Cardiac muscle cell (in vitro differentiated cells and primary cell): Measurements from ENCODE around the gene KCNH6. TPM values are rescaled to one million over a fixed set of nuclear protein-coding genes. Genes with fewer than 3 reads are reported as not detected.

Experiments
- DNase-seq, 2 donors: peaks; one replicate each; pipeline versions ENCODE4 v3.0.0 to v3.0.0-alpha.2; 2010 to 2017; ENCODE audit warnings: low read depth in 1 of 2, low spot score in 1 of 2
- H3K27ac ChIP-seq: fragments of 200-600 bp; sonication (generic); 2 replicates; pipeline ENCODE4 v1.5.1; 2016
- H3K27me3 ChIP-seq: fragments of 200-600 bp; sonication (generic); 2 replicates; pipeline ENCODE4 v1.6.0; 2016; ENCODE audit warnings: control low read depth
- H3K36me3 ChIP-seq: fragments of 200-600 bp; sonication (generic); 2 replicates; pipeline ENCODE4 v1.5.1; 2016; ENCODE audit warnings: control low read depth
- H3K4me1 ChIP-seq: fragments of 200-600 bp; sonication (generic); 2 replicates; pipeline ENCODE4 v1.8.1; 2017; ENCODE audit warnings: low read depth, mild to moderate bottlenecking, mixed run types
- H3K4me3 ChIP-seq: fragments of 200-600 bp; sonication (generic); 2 replicates; pipeline ENCODE4 v1.5.1; 2016; ENCODE audit warnings: mild to moderate bottlenecking
- H3K9me3 ChIP-seq: fragments of 200-600 bp; sonication (generic); 2 replicates; pipeline ENCODE4 v1.5.1; 2017; ENCODE audit warnings: low read depth, mild to moderate bottlenecking, control low read depth
- polyA plus RNA-seq: library from polyadenylated mRNA; unstranded; fragments of >200 nt; fragmentation: Nextera tagmentation; extraction: Ambion mirVana; gene quantifications from 2 replicates; pipeline ENCODE4 v1.2.1, GENCODE V29; 2016
- total RNA-seq: library from RNA; depleted of rRNA; stranded (reverse); fragments of >200 nt; gene quantifications from 2 replicates; pipeline ENCODE4 v1.2.3, GENCODE V29; 2016
- TF ChIP-seq, protein P1 (sequence below): IDR thresholded peaks from 2 replicates; pipeline ENCODE4 v1.5.1; 2012; ENCODE audit warnings: low read depth, mild to moderate bottlenecking, low read length

KCNH6 gene
- total and polyA plus RNA-seq, 2 experiments from 2014 or later, result 0.06 to 0.44 TPM

DNA sequence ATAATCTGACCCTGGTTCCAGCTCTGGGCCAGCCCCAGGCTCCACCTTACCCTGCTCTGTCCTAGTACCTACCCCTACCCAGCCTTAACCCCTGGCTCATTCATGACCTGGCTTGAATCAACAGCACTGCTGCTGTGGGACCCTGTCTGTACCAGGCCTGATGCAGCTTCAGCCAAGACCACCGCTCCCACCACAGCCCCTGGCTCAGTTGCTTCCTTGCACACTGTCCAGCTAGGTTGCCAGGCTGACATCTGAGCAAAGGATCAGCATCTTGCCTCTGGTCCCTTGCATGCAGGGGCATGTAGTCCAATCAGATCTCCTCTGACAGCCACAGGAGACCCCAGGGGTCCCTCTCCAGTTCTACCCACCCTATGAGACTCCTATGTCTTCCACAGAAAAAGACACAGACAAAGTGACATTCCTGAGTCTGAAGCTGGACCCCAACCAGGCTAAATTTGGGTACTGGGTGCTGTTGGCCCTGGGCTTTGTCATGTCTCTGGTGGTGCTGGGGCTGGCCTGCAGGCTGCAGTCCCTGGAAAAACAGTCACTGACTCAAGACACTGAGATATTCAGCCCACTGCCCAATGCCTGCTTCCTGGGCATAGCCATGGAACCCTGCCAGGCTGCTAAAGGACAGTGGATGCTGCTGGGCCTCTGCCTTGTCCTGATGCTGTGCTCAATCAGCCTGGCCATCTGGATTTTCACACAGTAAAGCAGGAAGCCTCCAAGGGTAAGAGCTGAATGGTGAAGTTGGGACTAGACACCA lies 3.9 kb upstream of the KCNH6 start:
- H3K27me3 ChIP-seq, result peaks cover 8% of the 10 kb centered on the region
- no peaks in the 10 kb centered on the region for H3K36me3 ChIP-seq
- TF ChIP-seq, protein P1, sequence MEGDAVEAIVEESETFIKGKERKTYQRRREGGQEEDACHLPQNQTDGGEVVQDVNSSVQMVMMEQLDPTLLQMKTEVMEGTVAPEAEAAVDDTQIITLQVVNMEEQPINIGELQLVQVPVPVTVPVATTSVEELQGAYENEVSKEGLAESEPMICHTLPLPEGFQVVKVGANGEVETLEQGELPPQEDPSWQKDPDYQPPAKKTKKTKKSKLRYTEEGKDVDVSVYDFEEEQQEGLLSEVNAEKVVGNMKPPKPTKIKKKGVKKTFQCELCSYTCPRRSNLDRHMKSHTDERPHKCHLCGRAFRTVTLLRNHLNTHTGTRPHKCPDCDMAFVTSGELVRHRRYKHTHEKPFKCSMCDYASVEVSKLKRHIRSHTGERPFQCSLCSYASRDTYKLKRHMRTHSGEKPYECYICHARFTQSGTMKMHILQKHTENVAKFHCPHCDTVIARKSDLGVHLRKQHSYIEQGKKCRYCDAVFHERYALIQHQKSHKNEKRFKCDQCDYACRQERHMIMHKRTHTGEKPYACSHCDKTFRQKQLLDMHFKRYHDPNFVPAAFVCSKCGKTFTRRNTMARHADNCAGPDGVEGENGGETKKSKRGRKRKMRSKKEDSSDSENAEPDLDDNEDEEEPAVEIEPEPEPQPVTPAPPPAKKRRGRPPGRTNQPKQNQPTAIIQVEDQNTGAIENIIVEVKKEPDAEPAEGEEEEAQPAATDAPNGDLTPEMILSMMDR, result no peak
- H3K27ac ChIP-seq, result no peak overlapping the region
- H3K4me1 ChIP-seq, result no peaks in the 10 kb centered on the region
- H3K9me3 ChIP-seq, result no peaks in the 10 kb centered on the region
- no peak for DNase-seq
- no peak overlapping the region for H3K4me3 ChIP-seq

DNA sequence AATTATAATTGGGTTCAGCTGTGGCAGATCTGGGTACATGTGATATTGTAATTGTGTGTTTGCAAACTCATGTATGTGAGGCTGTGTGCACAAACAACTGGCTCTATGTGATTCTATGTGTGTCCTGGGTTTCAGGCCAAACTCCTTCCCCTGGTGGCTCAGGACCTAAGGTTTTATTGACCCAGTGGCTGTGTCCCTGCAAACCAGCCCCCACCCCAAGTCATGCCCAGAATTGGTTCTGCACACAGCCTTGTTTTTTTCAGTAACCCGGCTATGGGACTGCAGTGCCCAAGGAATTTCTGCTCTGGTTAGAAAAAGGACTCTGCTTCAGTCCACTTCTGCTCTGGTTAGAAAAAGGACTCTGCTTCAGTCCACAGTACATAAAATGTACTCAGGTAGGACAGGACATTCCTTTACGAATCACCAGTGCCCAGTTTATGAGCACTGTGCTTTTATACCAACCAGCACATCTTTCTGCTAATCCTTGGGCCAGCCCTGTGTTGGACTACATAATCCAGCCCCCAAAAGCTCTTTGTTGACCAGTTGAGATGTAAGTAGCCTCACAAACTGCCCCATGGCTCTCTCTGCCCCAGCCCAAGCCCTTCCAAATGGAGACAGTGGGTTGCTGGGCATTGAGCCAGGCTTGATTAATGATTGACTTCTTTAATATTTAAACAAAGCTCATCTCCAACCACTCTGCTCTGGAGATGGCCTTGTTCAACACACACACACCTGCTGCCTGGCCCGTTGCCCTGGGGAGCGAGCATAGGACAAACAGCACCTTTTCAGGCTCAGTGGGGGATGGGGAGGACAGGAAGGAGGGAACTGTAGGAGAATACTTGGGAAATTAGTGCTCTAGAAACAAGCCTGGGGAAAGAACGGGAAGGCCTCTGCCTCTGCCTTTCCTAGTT lies 2.9 kb upstream of the KCNH6 start:
- Histone ChIP-seq H3K27ac (no peak overlapping the region), H3K36me3 (no peaks in the 10 kb centered on the region), H3K9me3 (no peaks in the 10 kb centered on the region), H3K27me3 (peaks cover 12% of the 10 kb centered on the region), H3K4me1 (no peaks in the 10 kb centered on the region), H3K4me3 (no peak overlapping the region)
- no peak for DNase-seq
- TF ChIP-seq, protein P1, result no peak

DNA sequence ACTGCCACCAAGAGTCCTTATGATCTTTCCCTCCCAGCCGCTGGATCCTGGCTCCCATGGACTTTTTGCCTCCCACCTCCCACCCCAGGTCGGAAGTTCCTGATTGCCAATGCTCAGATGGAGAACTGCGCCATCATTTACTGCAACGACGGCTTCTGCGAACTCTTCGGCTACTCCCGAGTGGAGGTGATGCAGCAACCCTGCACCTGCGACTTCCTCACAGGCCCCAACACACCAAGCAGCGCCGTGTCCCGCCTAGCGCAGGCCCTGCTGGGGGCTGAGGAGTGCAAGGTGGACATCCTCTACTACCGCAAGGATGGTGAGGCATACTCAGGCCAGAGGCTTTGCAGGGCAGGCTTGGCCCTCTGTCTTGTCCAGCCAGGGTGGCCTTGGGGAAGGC lies 893 bp downstream of the KCNH6 start:
- DNase-seq, result no peak
- no peaks in the 10 kb centered on the region for H3K9me3 ChIP-seq
- no peak overlapping the region for H3K4me3 ChIP-seq
- no peak overlapping the region for H3K27ac ChIP-seq
- no peaks in the 10 kb centered on the region for H3K4me1 ChIP-seq
- peaks cover 12% of the 10 kb centered on the region for H3K27me3 ChIP-seq
- TF ChIP-seq, protein P1, result no peak
- no peaks in the 10 kb centered on the region for H3K36me3 ChIP-seq

GRCh38 chr17:63525190-63525946 lies 2.2 kb downstream of the KCNH6 start:
- TF ChIP-seq, protein P1, result no peak
- H3K4me1 ChIP-seq, result no peaks in the 10 kb centered on the region
- H3K9me3 ChIP-seq, result no peaks in the 10 kb centered on the region
- no peak for DNase-seq
- peaks cover 12% of the 10 kb centered on the region for H3K27me3 ChIP-seq
- no peak overlapping the region for H3K4me3 ChIP-seq
- H3K27ac ChIP-seq, result no peak overlapping the region
- no peaks in the 10 kb centered on the region for H3K36me3 ChIP-seq

- TF ChIP-seq, protein P1, result no peak
- no peaks in the 10 kb centered on the region for H3K4me1 ChIP-seq
- H3K36me3 ChIP-seq, result no peaks in the 10 kb centered on the region
- no peak for DNase-seq
- H3K27ac ChIP-seq, result no peak overlapping the region
- no peaks in the 10 kb centered on the region for H3K9me3 ChIP-seq
- H3K27me3 ChIP-seq, result peaks cover 8% of the 10 kb centered on the region
- no peak overlapping the region for H3K4me3 ChIP-seq
Observed at GRCh38 chr17:63526861-63527260, 3.7 kb downstream of the KCNH6 start.
